C4-2B (cell line): ENCODE measurements around the gene TTC39B.

Source experiments
- H3K27ac ChIP-seq: fragments of 450-650 bp; 2 replicates; pipeline ENCODE4 v1.5.1; 2017
- CTCF ChIP-seq: fragments of 450-650 bp; conservative IDR thresholded peaks from 2 replicates; pipeline ENCODE4 v1.5.1; 2017; ENCODE audit warnings: mild to moderate bottlenecking
- ZFX ChIP-seq: fragments of 450-650 bp; IDR thresholded peaks from 2 replicates; pipeline ENCODE4 v1.6.1; 2017

The TTC39B gene

DNA sequence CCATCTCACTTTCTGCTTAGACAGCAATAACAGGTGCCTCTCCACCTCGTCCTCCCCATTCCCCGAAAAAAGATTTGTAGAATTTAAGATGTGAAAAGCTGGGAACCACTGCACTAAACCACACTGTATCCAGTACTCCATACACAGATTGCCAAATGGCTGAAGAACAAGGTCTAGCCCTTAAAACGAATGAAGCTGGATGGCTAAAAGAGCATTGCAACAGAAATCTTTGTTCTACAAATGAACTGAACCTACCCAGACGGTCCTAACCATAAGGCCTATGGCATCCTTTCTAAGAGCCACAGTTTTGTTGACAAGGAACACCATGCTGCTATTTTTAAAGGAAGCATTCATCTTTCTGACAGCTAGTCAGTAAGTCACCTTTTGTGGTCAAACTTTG is 152.3 kb downstream of the TTC39B start:
- H3K27ac ChIP-seq = no peak overlapping the region
- TF ChIP-seq CTCF (no peak), ZFX (no peak)

- no peak for TF ChIP-seq CTCF
- TF ChIP-seq ZFX = no peak
- H3K27ac ChIP-seq = no peak overlapping the region
These were observed 153.1 kb downstream of the TTC39B start for GRCh38 chr9:15153961-15154360.

DNA sequence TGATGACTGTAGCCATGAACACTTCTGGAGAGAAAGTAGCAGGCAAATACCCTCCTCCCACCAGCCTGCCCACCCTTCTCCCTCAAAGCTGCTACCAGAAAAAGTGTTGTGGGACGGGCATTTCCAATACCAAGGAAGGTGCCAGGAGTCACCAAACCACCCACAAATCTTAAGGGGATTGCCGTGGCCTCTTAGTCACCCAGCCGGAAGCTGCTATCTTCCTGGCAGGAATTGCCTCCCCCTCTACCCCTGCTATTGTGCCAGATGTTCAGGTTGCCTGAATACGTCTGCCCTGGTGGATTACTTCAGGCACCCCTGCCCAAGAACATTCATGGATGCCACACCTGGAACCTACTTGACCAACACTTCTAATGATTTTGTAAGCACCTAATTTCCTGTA is 156.1 kb downstream of the TTC39B start:
- no peak overlapping the region for H3K27ac ChIP-seq
- TF ChIP-seq ZFX (no peak), CTCF (no peak)

- no peak for TF ChIP-seq CTCF
- no peak overlapping the region for H3K27ac ChIP-seq
These were observed 157.6 kb downstream of the TTC39B start for GRCh38 chr9:15149450-15149849.

DNA sequence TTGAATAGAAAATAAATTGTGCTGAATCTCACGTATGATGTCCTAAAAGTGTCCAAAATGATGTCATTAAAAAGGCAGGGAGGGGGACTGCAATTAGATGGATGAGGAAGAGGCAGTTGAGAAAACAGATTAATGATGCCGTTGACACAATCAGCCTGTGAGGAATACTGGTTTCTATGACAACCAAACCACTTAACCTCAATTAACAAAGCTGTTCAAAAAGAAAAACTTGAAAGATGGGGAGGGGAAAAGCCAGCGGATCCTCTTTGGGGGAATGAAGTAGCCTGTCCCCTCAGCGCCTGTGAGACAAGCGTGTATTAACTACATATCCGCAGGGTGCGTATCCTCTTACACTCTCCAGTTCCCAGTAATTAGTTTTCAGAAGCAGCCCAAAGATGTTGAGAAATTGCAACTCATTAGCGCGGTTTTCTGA is 160.7 kb downstream of the TTC39B start:
- no peak for TF ChIP-seq ZFX
- no peak for TF ChIP-seq CTCF
- H3K27ac ChIP-seq = no peak overlapping the region

- TF ChIP-seq ZFX = no peak
- no peak for TF ChIP-seq CTCF
- H3K27ac ChIP-seq = no peak overlapping the region
These were observed 162.4 kb downstream of the TTC39B start for GRCh38 chr9:15144622-15145061.

- TF ChIP-seq CTCF (peak; percentile 91), ZFX (no peak)
- no peak overlapping the region for H3K27ac ChIP-seq
These were observed 164.0 kb downstream of the TTC39B start for GRCh38 chr9:15142878-15143534.
